SK-N-SH (cell line): Measurements from ENCODE around the gene HRH1. TPM values are rescaled to one million over a fixed set of nuclear protein-coding genes. Genes with fewer than 3 reads are reported as not detected.

ENCODE experiments used
- CTCF ChIA-PET: fragments of 300-600, 350-600 bp; formaldehyde crosslinking; extraction: SDS; loops from one replicate; lab custom pipeline; 2021; lab: Yijun Ruan, JAX
- POLR2A ChIA-PET: fragments of 350-600 bp; sonication (Branson Sonifier 250); formaldehyde crosslinking; extraction: SDS; loops from one replicate; lab custom pipeline; 2020; ENCODE audit warnings: antibody characterized with exemption, inconsistent platforms; lab: Yijun Ruan, JAX
- DNase-seq: peaks from one replicate; pipeline ENCODE4 v3.0.0; 2012
- H2AFZ ChIP-seq: fragments of 200-600 bp; sonication (generic); 2 replicates; pipeline ENCODE4 v1.8.1; 2016; ENCODE audit warnings: antibody characterized with exemption, mild to moderate bottlenecking, low read depth
- H3F3A ChIP-seq: fragments of 200-600 bp; sonication (generic); replicated peaks from 2 replicates; pipeline ENCODE3; 2016; ENCODE audit warnings: antibody characterized with exemption, mild to moderate bottlenecking; ENCODE audit not compliant: insufficient read depth
- H3K27ac ChIP-seq, 2 experiments: fragments of 200-500 bp in 1 of 2; fragments of 200-600 bp in 1 of 2; sonication (Bioruptor generic) in 1 of 2; sonication (generic), shearing (Covaris generic) in 1 of 2; 2 replicates each; pipeline versions ENCODE4 v1.5.1 to v1.6.1; 2014 to 2016; ENCODE audit warnings: low read depth in 2 of 2, inconsistent platforms in 1 of 2, low read length in 1 of 2, mild to moderate bottlenecking in 1 of 2, mixed read lengths in 1 of 2
- H3K27me3 ChIP-seq: fragments of 200-600 bp; sonication (generic), shearing (Covaris generic); 2 replicates; pipeline ENCODE4 v1.6.1; 2016; ENCODE audit warnings: mixed run types; ENCODE audit not compliant: insufficient read depth
- H3K36me3 ChIP-seq, 2 experiments: fragments of 200-500 bp in 1 of 2; fragments of 200-600 bp in 1 of 2; sonication (Bioruptor generic) in 1 of 2; sonication (generic) in 1 of 2; replicated peaks in 1 of 2; 2 replicates each; pipeline versions ENCODE3 to v1.5.1; 2014 to 2016; ENCODE audit warnings: low read length in 1 of 2, mild to moderate bottlenecking in 1 of 2; ENCODE audit not compliant: insufficient read depth in 2 of 2, control insufficient read depth in 1 of 2
- H3K4me1 ChIP-seq, 2 experiments: fragments of 200-500 bp in 1 of 2; fragments of 200-600 bp in 1 of 2; sonication (Bioruptor generic) in 1 of 2; sonication (generic), shearing (Covaris generic) in 1 of 2; 2 replicates each; pipeline versions ENCODE4 v1.5.1 to v1.6.1; 2014 to 2016; ENCODE audit warnings: low read depth in 1 of 2, low read length in 1 of 2, mixed run types in 1 of 2; ENCODE audit not compliant: insufficient read depth in 2 of 2, control insufficient read depth in 1 of 2
- H3K4me2 ChIP-seq: fragments of 200-600 bp; sonication (generic), shearing (Covaris generic); 2 replicates; pipeline ENCODE4 v1.6.1; 2017; ENCODE audit warnings: mixed run types
- H3K4me3 ChIP-seq, 2 experiments: fragments of 200-500 bp in 1 of 2; fragments of 200-600 bp in 1 of 2; sonication (Bioruptor generic) in 1 of 2; sonication (generic), shearing (Covaris generic) in 1 of 2; 2 replicates each; pipeline versions ENCODE4 v1.5.1 to v1.8.1; 2014 to 2016; ENCODE audit warnings: low read depth in 2 of 2, inconsistent platforms in 1 of 2, low read length in 1 of 2, mild to moderate bottlenecking in 1 of 2, mixed read lengths in 1 of 2, moderate library complexity in 1 of 2
- H3K79me2 ChIP-seq: fragments of 200-600 bp; sonication (generic); 2 replicates; pipeline ENCODE4 v1.8.1; 2017; ENCODE audit warnings: mild to moderate bottlenecking; ENCODE audit not compliant: insufficient read depth
- H3K9ac ChIP-seq: fragments of 200-600 bp; sonication (generic); 2 replicates; pipeline ENCODE4 v1.6.1; 2017; ENCODE audit warnings: mixed run types
- H3K9me2 ChIP-seq: fragments of 200-600 bp; sonication (generic); 2 replicates; pipeline ENCODE4 v1.6.1; 2017; ENCODE audit warnings: mixed run types
- H3K9me3 ChIP-seq: fragments of 200-600 bp; sonication (generic); 2 replicates; pipeline ENCODE4 v1.6.1; 2017; ENCODE audit warnings: mixed run types, mild to moderate bottlenecking, moderate library complexity
- H4K20me1 ChIP-seq: fragments of 200-600 bp; sonication (generic); 2 replicates; pipeline ENCODE4 v1.6.1; 2017; ENCODE audit warnings: mild to moderate bottlenecking, mixed run types; ENCODE audit not compliant: insufficient read depth
- EP300 ChIP-seq, 2 experiments: IDR thresholded peaks; 2 replicates each; pipeline versions ENCODE4 v1.4.0 to v1.6.1; 2012; ENCODE audit warnings: borderline replicate concordance in 1 of 2, low read depth in 1 of 2, low read length in 1 of 2
- FOSL2 ChIP-seq: IDR thresholded peaks from 2 replicates; pipeline ENCODE4 v1.4.0; 2012; ENCODE audit warnings: low read depth, mild to moderate bottlenecking, moderate library complexity, borderline replicate concordance
- FOXJ3 ChIP-seq: sonication (generic); formaldehyde crosslinking; IDR thresholded peaks from 2 replicates; pipeline ENCODE4 v1.5.1; 2020; ENCODE audit warnings: mild to moderate bottlenecking, missing genetic modification reagents
- FOXM1 ChIP-seq: IDR thresholded peaks from 2 replicates; pipeline ENCODE4 v1.4.0; 2012; ENCODE audit warnings: low read depth, mild to moderate bottlenecking
- GABPA ChIP-seq: IDR thresholded peaks from 2 replicates; pipeline ENCODE4 v1.4.0; 2012; ENCODE audit warnings: low read depth, mild to moderate bottlenecking
- JUND ChIP-seq: IDR thresholded peaks from 2 replicates; pipeline ENCODE4 v1.4.0; 2012
- MXI1 ChIP-seq: IDR thresholded peaks from 2 replicates; pipeline ENCODE4 v1.6.1; 2012; ENCODE audit warnings: mild to moderate bottlenecking, low read depth, low read length, improper control_type of control experiment
- PBX3 ChIP-seq: IDR thresholded peaks from 2 replicates; pipeline ENCODE4; 2012
- RAD21 ChIP-seq: IDR thresholded peaks from 2 replicates; pipeline ENCODE4 v1.6.1; 2012; ENCODE audit warnings: mild to moderate bottlenecking, low read length
- RFX5 ChIP-seq: IDR thresholded peaks from 2 replicates; pipeline ENCODE4 v1.6.1; 2012; ENCODE audit warnings: mild to moderate bottlenecking, improper control_type of control experiment, low read length
- RXRA ChIP-seq: IDR thresholded peaks from 2 replicates; pipeline ENCODE4 v1.4.0; 2012; ENCODE audit warnings: low read depth, mild to moderate bottlenecking, borderline replicate concordance
- SMC3 ChIP-seq: IDR thresholded peaks from 2 replicates; pipeline ENCODE4 v1.6.1; 2012; ENCODE audit warnings: low read depth, low read length, improper control_type of control experiment
- TCF12 ChIP-seq: IDR thresholded peaks from 2 replicates; pipeline ENCODE4 v1.4.0; 2012
- USF1 ChIP-seq: IDR thresholded peaks from 2 replicates; pipeline ENCODE4 v1.4.0; 2012; ENCODE audit warnings: low read depth, borderline replicate concordance
- USF2 ChIP-seq: fragments of 150-350 bp; IDR thresholded peaks from 2 replicates; pipeline ENCODE4 v1.6.1; 2017; ENCODE audit warnings: antibody characterized with exemption, low read length, low read depth, borderline replicate concordance
- YY1 ChIP-seq: IDR thresholded peaks from 2 replicates; pipeline ENCODE4 v1.4.0; 2012; ENCODE audit warnings: low read depth, mild to moderate bottlenecking
- WGBS: methylation state at CpG from one replicate; pipeline ENCODE4 v1.1.6; 2017; ENCODE audit warnings: low lambda C conversion rate; 5-methylcytosine and 5-hydroxymethylcytosine counted together
- polyA plus RNA-seq, 3 experiments: library from polyadenylated mRNA; depleted of rRNA; stranded (reverse); fragments of >200 nt; gene quantifications; 2 replicates each; pipeline ENCODE4 v1.2.3, GENCODE V29; 2012
- TF ChIP-seq, protein P1 (sequence below): IDR thresholded peaks from 2 replicates; pipeline ENCODE4 v1.4.0; 2012; ENCODE audit warnings: low read depth

The HRH1 gene
- polyA plus RNA-seq, 1 of the 3 experiments (the other 2 are of a cell fraction) = 6.2 TPM

DNA sequence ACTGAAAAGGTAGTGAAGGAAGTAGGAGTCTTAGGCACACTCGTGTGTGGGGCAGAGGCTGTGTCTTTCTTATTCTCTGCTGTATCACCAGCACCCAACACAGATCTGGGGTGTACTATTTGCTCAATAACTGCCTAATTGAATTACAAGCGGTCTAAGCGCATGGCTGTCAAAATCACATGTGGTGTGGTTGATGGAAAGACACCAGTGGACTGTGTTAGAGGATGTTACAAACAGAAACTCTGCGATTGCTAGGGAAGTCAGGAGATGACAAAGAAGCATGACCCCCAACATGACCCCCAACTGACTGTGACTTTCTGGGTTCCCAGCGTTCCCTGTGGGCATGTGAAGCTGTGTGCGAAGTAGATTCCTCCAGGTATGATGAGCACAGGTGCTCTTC, 149.9 kb downstream of the HRH1 start:
- ChIA-PET CTCF (interaction anchor here (1.2 kb wide), 1 partner anchor 31 kb away, joined by 4 read pairs; no protein-coding TSS in a partner anchor), POLR2A (no interaction called here)
- 97% methylated on average over 5 of the region's 6 CpGs for WGBS
- Histone ChIP-seq H3F3A (no peaks in the 10 kb centered on the region), H3K36me3 (peaks cover 38 to 70% of the 10 kb centered on the region in 2 experiments), H3K79me2 (peaks cover 6% of the 10 kb centered on the region; the same call in 1 of the 2 replicates), H3K27ac (no peak overlapping the region), H3K27me3 (no peaks in the 10 kb centered on the region), H3K4me2 (no peak overlapping the region), H3K9me3 (no peaks in the 10 kb centered on the region), H3K4me3 (no peak overlapping the region), H3K4me1 (peaks cover 6 to 19% of the 10 kb centered on the region in 2 experiments; a peak in 2 of 4 replicates), H2AFZ (no peak overlapping the region), H3K9me2 (no peaks in the 10 kb centered on the region), H3K9ac (no peak overlapping the region), H4K20me1 (no peaks in the 10 kb centered on the region)
- TF ChIP-seq TCF12 = no peak
- TF ChIP-seq MXI1 = no peak
- TF ChIP-seq JUND = no peak
- no peak for TF ChIP-seq FOXM1
- TF ChIP-seq FOSL2 = no peak
- TF ChIP-seq EP300 (IDR thresholded peaks at IDR 0.05; ENCODE audit: borderline replicate concordance in 1 of 2, low read depth in 1 of 2, low read length in 1 of 2) = no peak
- DNase-seq = no peak

- ChIA-PET CTCF (interaction anchor here (1.2 kb wide), 1 partner anchor 30 kb away, joined by 4 read pairs; no protein-coding TSS in a partner anchor), POLR2A (no interaction called here)
- no peaks in the 10 kb centered on the region for H4K20me1 ChIP-seq
- H3K79me2 ChIP-seq = no peaks in the 10 kb centered on the region
- H3K4me2 ChIP-seq = no peak overlapping the region
- 85% methylated on average over 1 of the region's 1 CpG for WGBS
- H3K27me3 ChIP-seq = no peaks in the 10 kb centered on the region
- H3F3A ChIP-seq = no peaks in the 10 kb centered on the region
- no peaks in the 10 kb centered on the region for H3K9me2 ChIP-seq
- TF ChIP-seq GABPA (no peak), PBX3 (peak; percentile 14; the same call in 1 of the 2 replicates)
- 0 out of 4 replicates have a peak overlapping the region, but pooled peaks of 1 of the 2 experiments have one; percentile 0 for H3K27ac ChIP-seq
- peaks cover 6 to 19% of the 10 kb centered on the region in 2 experiments; a peak in 2 of 4 replicates for H3K4me1 ChIP-seq
- no peaks in the 10 kb centered on the region for H3K9me3 ChIP-seq
- H3K9ac ChIP-seq = no peak overlapping the region
- H3K36me3 ChIP-seq = peaks cover 39 to 66% of the 10 kb centered on the region in 2 experiments
- H3K4me3 ChIP-seq = no peak overlapping the region
- no peak overlapping the region for H2AFZ ChIP-seq
- DNase-seq = no peak
Measured at GRCh38 chr3:11305509-11305908, 151.2 kb downstream of the HRH1 start.

DNA sequence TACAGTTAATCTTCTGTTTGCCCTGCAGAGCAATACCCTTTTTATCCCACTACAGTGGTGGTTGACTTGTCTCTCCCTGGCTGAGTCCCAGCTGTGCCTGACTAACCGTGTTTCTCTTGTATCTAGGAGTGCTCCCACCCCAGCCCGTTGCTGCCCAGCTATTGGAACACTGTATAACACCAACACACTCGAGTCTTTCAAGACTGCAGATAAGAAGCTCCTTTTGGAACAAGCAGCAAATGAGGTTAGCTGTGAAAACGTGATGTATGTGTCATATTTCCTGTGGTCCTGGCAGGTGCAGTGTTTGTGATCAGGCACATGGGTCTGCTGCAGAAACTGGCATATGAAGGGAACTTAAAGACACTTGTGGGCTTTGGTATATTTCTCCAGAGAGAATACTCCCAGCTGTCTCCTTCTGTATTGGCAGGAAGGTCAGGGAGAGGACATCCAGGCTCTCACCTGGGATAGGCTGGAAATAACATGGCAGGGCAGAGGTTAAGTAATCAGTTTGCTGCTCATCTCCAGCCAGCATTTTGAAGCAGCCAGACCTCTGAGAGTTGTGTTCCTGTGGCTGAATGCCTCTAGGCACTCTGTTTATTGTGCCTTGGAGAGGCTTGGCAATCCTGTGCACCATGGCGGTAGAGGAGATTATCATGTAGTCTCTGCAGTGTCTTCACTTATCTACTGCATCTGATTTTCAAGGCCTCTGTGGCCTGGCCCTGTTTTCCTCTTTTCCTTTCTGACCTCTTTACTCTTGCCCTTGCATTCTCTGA, 152.7 kb downstream of the HRH1 start:
- no peak for DNase-seq
- POLR2A ChIA-PET = no interaction called here
- TF ChIP-seq, protein P1, sequence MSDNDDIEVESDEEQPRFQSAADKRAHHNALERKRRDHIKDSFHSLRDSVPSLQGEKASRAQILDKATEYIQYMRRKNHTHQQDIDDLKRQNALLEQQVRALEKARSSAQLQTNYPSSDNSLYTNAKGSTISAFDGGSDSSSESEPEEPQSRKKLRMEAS = no peak
- TF ChIP-seq SMC3 = no peak
- TF ChIP-seq RAD21 = no peak
- TF ChIP-seq RXRA = no peak
- no peak for TF ChIP-seq FOXJ3 (CRISPR knock-in tag)
- TF ChIP-seq GABPA = no peak
- TF ChIP-seq FOXM1 = no peak
- TF ChIP-seq PBX3 = no peak
- no peak for TF ChIP-seq USF2
- no peak for TF ChIP-seq RFX5
- TF ChIP-seq YY1 = no peak
- no peak for TF ChIP-seq USF1

More for the DNA sequence above, 152.7 kb downstream of the HRH1 start:
- no peak overlapping the region for H3K4me2 ChIP-seq
- no peak overlapping the region for H3K9ac ChIP-seq
- 46% methylated on average over 5 of the region's 5 CpGs for WGBS
- peaks cover 38 to 55% of the 10 kb centered on the region in 2 experiments for H3K36me3 ChIP-seq
- no peaks in the 10 kb centered on the region for H3K27me3 ChIP-seq
- H3K9me3 ChIP-seq = no peaks in the 10 kb centered on the region
- no peak overlapping the region for H3K4me3 ChIP-seq
- H3K9me2 ChIP-seq = no peaks in the 10 kb centered on the region
- no peaks in the 10 kb centered on the region for H3K79me2 ChIP-seq
- H4K20me1 ChIP-seq = no peaks in the 10 kb centered on the region
- H3F3A ChIP-seq = no peaks in the 10 kb centered on the region
- CTCF ChIA-PET = interaction anchor here (1.0 to 1.4 kb wide), 3 partner anchors 10 to 247 kb away, joined by 3 to 6 read pairs (median 4); no protein-coding TSS in a partner anchor
- no peak overlapping the region for H3K27ac ChIP-seq
- no peak overlapping the region for H2AFZ ChIP-seq
- peaks cover 6 to 19% of the 10 kb centered on the region in 2 experiments; a peak in 3 of 4 replicates for H3K4me1 ChIP-seq
